Measurements from ENCODE around the gene PLCH1. TPM values are rescaled to one million over a fixed set of nuclear protein-coding genes. Genes with fewer than 3 reads are reported as not detected.

PLCH1 gene
- total RNA-seq, 2 donors from 2014 or later = 0.17 to 0.24 TPM

DNA sequence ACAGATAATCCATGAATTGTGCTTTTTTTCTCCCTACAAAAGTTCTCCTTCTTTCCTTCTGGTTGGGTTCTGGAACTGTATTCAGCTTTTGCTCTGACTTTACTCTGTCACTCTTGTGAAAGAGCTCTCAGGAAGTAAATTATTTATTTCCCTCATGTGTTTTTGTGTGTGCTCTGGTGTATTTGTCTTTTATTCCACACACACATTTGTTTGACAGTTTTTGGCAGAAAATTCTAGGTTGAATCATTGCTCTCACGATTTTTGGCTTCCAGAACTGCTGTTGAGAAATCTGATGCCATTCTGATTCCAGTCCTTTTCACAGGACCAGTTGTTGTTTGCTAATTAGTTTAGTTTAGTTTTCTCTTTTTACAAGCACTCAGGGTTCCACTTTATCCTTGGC is 172.8 kb downstream of the PLCH1 start:
- H3K9me3 Mint-ChIP-seq = no peaks in the 10 kb centered on the region
- H3K4me1 Mint-ChIP-seq (ENCODE audit: low read depth in 2 of 2) = no peaks in the 10 kb centered on the region
- ATAC-seq (no peak), DNase-seq (ENCODE audit: low spot score) (no peak)
- no peak overlapping the region for H3K27ac Mint-ChIP-seq
- no peaks in the 10 kb centered on the region for H3K36me3 Mint-ChIP-seq
- H3K4me3 Mint-ChIP-seq = no peak overlapping the region
- H3K27me3 Mint-ChIP-seq = no peaks in the 10 kb centered on the region

DNA sequence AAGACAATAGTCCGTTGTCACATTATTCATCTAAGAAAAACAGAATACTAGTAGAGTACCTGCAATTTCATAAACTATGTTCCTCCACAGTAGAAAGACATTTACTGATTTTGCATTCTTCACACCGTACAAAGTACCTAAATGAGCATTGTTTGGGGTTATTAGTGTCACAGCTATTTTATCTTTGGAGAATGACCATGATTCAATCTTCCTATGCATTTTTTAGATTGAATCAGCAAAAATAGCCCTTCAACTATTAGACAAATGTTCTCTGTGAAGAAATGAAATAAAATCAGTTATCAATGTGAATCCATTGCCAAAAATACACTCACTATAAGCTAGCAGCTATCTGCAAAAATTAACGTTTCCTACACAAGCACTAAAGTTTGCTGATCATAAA is 176.6 kb downstream of the PLCH1 start:
- Mint-ChIP-seq H3K4me3 (no peak overlapping the region), H3K36me3 (no peaks in the 10 kb centered on the region), H3K27ac (no peak overlapping the region), H3K27me3 (no peaks in the 10 kb centered on the region), H3K4me1 (ENCODE audit: low read depth in 2 of 2) (no peaks in the 10 kb centered on the region), H3K9me3 (no peaks in the 10 kb centered on the region)
- DNase-seq (ENCODE audit: low spot score) = no peak
- no peak for ATAC-seq

DNA sequence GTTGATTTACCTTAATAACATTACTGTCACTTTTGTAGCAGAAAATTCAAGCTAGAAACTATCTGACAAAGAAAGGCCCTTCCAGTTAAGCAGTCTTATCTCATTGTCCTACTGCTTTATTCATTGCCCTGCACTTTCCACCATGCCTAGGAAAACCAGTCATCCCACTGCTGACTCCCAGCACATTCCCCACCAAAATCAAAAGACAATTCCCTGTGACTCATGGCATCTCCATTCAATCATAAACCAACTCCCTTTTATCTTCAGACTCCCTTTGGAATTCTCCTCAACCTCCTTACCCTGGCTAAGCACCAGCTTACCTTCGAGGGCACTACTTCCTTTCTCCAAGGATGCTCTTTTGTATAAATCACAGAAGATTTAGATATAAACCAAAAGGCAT is 184.3 kb downstream of the PLCH1 start:
- Mint-ChIP-seq H3K27me3 (no peaks in the 10 kb centered on the region), H3K4me1 (ENCODE audit: low read depth in 2 of 2) (peaks cover 2% of the 10 kb centered on the region in 2 donors), H3K27ac (no peak overlapping the region), H3K36me3 (no peaks in the 10 kb centered on the region), H3K4me3 (no peak overlapping the region), H3K9me3 (no peaks in the 10 kb centered on the region)
- no peak for ATAC-seq
- no peak for DNase-seq (ENCODE audit: low spot score)

DNA sequence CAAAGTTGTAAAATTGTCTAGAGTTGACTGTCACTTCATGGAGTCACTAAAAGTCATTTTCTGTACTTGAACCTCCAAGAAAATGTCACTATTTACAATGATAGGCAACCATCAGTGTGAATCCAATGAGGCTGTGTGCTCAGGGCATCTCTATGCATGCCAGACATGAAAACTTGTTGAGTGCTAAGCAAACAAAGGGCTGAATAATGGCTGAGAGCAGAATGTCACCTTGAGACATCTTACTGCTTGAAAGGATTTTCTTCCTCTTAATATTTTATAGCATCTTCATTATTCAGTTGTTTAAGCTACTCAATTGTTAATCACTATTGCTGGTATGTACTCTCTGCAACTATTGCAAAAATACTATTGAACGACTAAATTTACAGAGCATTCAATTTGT is 184.7 kb downstream of the PLCH1 start:
- Mint-ChIP-seq H3K27me3 (no peaks in the 10 kb centered on the region), H3K36me3 (no peaks in the 10 kb centered on the region), H3K27ac (no peak overlapping the region), H3K4me1 (ENCODE audit: low read depth in 2 of 2) (peaks cover 6 to 7% of the 10 kb centered on the region in 2 donors), H3K4me3 (no peak overlapping the region), H3K9me3 (no peaks in the 10 kb centered on the region)
- ATAC-seq (no peak), DNase-seq (ENCODE audit: low spot score) (no peak)

DNA sequence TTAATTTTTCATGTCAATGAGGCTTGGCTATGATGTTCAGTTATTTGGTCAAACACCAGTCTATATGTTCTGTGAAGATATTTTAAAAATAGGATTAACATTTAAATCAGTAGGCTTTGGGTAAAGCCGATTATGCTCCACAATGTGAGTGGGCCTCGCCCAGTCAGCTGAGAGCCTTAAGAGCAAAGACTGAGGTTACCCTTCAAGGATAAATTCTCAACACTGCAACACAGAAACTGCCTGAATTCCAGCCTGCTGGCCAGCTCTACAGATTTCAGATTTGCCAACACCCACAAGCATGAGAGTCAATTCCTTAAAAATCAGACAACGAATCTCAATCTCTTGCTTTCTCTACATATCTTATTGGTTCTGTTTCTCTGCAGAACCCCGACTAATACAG is 188.3 kb downstream of the PLCH1 start:
- Mint-ChIP-seq H3K27me3 (no peaks in the 10 kb centered on the region), H3K36me3 (no peaks in the 10 kb centered on the region), H3K4me3 (no peak overlapping the region), H3K4me1 (ENCODE audit: low read depth in 2 of 2) (peaks cover 11 to 22% of the 10 kb centered on the region in 2 donors), H3K9me3 (peaks cover 4% of the 10 kb centered on the region), H3K27ac (no peak overlapping the region)
- ATAC-seq (no peak), DNase-seq (ENCODE audit: low spot score) (no peak)

DNA sequence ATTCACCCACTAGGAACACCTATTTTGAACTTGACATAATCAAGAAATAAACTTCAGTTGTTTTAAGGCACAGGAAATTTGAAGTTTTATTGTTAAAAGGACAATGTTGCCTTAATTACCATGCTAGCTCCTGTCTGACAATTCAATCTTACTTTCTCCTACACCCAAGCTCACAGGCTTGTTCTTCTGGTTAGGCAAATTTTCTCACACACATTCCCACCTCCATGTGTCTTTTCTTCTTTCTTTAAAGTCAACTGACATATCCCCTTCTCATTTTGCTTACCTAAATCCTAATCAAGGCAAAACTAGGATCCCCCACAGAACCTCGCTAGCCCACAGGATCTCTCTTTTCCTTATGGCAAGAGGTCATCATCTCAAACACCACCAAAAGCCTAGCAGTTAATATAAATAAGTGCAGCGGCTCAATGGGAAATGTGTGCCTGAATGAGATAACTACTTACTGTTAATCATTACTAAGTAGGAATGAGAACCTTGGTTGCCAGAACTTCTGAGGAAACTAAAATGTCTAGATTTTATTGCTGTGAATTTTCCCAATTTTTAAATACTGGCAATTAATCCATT is 189.3 kb downstream of the PLCH1 start:
- no peaks in the 10 kb centered on the region for H3K27me3 Mint-ChIP-seq
- ATAC-seq (no peak), DNase-seq (ENCODE audit: low spot score) (no peak)
- H3K9me3 Mint-ChIP-seq = peaks cover 4% of the 10 kb centered on the region
- H3K27ac Mint-ChIP-seq = peak overlapping the region in 1 of 2 donors; percentile 63
- no peaks in the 10 kb centered on the region for H3K36me3 Mint-ChIP-seq
- H3K4me3 Mint-ChIP-seq = no peak overlapping the region
- peaks cover 11 to 22% of the 10 kb centered on the region in 2 donors for H3K4me1 Mint-ChIP-seq (ENCODE audit: low read depth in 2 of 2)

DNA sequence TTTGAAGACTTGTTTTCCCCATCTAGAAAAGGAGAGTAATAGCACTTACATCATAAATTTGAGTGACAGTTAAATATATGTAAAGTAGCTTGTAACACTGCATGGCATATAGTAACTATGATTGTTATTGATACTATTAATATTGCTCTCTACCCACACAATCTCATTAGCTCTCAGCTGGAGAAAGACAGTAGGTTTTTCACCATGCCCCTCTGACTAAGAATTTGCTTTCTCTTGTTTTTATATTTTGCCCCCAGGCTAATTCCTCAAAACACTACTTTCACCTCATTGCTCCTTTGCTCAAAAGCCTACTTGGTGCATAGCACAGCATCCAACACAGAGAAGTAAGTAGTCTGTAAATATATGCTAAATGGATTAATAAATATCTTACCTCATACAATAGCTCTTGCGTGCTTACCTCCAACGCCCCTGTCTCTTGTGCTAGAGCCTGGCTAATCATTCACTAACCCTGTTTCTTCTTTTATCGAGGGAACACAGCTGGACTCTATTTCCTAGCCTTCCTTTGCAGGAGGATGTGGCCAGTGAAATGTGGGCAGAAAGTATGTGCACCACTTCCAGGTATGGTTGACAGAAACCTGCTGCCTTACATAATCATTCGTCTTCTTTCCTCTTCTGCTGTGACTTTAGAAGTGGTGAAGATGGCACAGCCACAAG is 190.0 kb downstream of the PLCH1 start:
- H3K9me3 Mint-ChIP-seq = peaks cover 4% of the 10 kb centered on the region
- DNase-seq (ENCODE audit: low spot score) (no peak), ATAC-seq (peak in 1 of 2 donors; percentile 36)
- peak overlapping the region in 1 of 2 donors; percentile 63 for H3K27ac Mint-ChIP-seq
- no peaks in the 10 kb centered on the region for H3K36me3 Mint-ChIP-seq
- peaks cover 11 to 22% of the 10 kb centered on the region in 2 donors for H3K4me1 Mint-ChIP-seq (ENCODE audit: low read depth in 2 of 2)
- peak overlapping the region; percentile 47 for H3K4me3 Mint-ChIP-seq
- no peaks in the 10 kb centered on the region for H3K27me3 Mint-ChIP-seq

DNA sequence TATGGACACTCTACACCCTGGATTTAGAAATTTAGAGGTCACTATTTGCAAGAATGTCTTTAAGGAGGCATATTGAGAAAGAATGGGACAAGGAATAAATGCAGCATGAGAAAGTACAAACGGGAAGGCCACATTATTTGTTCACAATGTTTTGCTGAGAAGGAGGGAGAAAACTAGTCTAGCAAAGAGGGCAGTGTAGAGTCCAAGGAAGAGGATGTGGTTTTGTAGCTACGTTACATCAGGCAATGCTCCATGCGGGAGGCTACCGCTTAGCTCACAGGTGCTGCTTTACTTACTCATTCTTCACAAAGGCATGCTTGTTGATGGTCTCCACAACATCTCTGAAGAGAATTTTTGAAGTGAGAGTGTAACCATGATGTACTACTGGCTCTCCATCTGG is 191.1 kb downstream of the PLCH1 start:
- ATAC-seq (peak; percentile 72 to 73), DNase-seq (ENCODE audit: low spot score) (no peak)
- Mint-ChIP-seq H3K27ac (peak overlapping the region in 1 of 2 donors; percentile 24), H3K27me3 (no peaks in the 10 kb centered on the region), H3K9me3 (peaks cover 4% of the 10 kb centered on the region), H3K36me3 (no peaks in the 10 kb centered on the region), H3K4me1 (ENCODE audit: low read depth in 2 of 2) (peaks cover 11 to 22% of the 10 kb centered on the region in 2 donors), H3K4me3 (no peak overlapping the region)

DNA sequence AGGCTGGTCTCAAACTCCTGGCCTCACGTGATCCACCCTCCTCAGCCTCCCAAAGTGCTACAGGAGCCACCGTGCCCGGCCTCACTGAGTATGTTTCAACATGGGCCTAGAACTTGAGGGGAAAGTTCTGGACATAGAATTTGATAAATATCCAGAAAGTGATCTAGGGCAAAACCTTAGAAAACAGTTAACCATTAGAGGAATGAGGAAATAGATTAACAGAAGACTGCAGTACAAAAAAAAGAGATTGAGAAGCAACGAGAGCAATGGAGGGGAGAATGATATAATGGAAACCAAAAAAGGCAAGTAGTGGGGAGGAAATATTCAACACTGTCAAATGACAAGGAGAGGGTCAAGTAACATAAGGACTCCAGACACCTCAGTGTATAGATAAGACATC is 191.5 kb downstream of the PLCH1 start:
- no peak overlapping the region for H3K4me3 Mint-ChIP-seq
- no peaks in the 10 kb centered on the region for H3K36me3 Mint-ChIP-seq
- no peaks in the 10 kb centered on the region for H3K27me3 Mint-ChIP-seq
- no peak for DNase-seq (ENCODE audit: low spot score)
- no peak for ATAC-seq
- H3K27ac Mint-ChIP-seq = peak overlapping the region in 1 of 2 donors; percentile 24
- peaks cover 4% of the 10 kb centered on the region for H3K9me3 Mint-ChIP-seq
- H3K4me1 Mint-ChIP-seq (ENCODE audit: low read depth in 2 of 2) = peaks cover 11 to 22% of the 10 kb centered on the region in 2 donors

DNA sequence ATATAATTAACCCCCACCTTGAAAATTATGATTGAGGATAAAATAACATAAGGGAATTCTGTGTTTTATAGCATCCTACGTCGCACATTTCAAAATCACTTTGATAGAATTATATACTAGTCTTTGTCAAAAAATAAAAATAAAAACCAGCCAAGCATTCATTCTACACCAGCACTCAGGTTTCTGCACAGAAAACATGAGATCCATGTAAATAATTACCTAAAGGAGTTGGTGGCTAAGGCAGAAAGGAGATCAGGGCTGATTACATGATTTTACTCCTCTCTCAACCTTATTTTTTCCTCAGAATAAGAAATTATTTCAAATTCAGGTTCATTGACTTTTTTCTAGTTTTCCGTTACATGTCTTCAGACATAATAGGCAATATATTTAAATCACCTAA is 194.5 kb downstream of the PLCH1 start:
- Mint-ChIP-seq H3K4me1 (ENCODE audit: low read depth in 2 of 2) (peaks cover 7 to 18% of the 10 kb centered on the region in 2 donors), H3K36me3 (no peaks in the 10 kb centered on the region), H3K27me3 (no peaks in the 10 kb centered on the region), H3K9me3 (peaks cover 4% of the 10 kb centered on the region), H3K4me3 (no peak overlapping the region), H3K27ac (no peak overlapping the region)
- ATAC-seq (no peak), DNase-seq (ENCODE audit: low spot score) (no peak)

DNA sequence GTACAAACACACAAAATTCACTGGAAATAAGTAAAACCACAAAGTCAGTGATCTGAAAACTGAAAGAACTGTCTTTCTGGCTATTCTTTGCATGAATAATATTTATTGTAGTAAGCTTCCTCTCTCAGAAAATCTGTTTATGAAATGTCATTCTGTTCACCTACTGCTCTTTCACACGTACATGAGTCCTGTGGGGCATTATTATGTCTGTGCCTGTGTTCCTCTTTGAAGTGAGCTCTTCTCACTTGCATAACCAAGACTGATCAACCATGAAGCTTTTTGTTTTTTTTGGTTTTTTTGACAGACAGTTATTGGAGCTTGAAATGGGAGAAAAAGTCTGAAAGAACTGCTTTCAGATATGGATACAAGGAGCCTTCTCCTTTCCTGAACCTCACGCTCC is 195.8 kb downstream of the PLCH1 start:
- ATAC-seq (no peak), DNase-seq (ENCODE audit: low spot score) (no peak)
- H3K27ac Mint-ChIP-seq = no peak overlapping the region
- peaks cover 4% of the 10 kb centered on the region for H3K9me3 Mint-ChIP-seq
- H3K27me3 Mint-ChIP-seq = no peaks in the 10 kb centered on the region
- H3K36me3 Mint-ChIP-seq = no peaks in the 10 kb centered on the region
- H3K4me1 Mint-ChIP-seq (ENCODE audit: low read depth in 2 of 2) = peaks cover 0 to 9% of the 10 kb centered on the region in 2 donors
- H3K4me3 Mint-ChIP-seq = no peak overlapping the region

DNA sequence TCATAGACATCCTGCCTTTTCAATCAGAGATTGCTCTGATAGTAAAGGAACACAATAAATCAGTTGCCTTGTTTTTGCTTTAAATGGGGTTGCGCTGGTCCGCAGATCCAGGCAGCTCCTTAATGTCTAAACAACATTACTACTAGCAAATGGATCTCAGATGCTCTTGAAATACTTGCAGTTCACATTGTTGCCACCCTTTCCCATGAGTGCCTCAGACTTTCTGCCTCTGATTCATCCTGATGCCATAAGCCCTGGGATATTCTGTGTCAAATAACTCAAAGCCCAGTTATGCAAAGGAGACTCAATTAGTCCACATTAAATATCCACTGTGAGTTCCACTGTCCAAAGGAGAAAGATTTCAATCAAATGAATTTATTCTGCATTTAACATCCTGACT is 196.7 kb downstream of the PLCH1 start:
- Mint-ChIP-seq H3K4me1 (ENCODE audit: low read depth in 2 of 2) (peaks cover 0 to under 1% of the 10 kb centered on the region in 2 donors), H3K9me3 (peaks cover 5% of the 10 kb centered on the region), H3K36me3 (peaks cover 2% of the 10 kb centered on the region), H3K27me3 (no peaks in the 10 kb centered on the region), H3K27ac (no peak overlapping the region), H3K4me3 (no peak overlapping the region)
- DNase-seq (ENCODE audit: low spot score) (no peak), ATAC-seq (no peak)

DNA sequence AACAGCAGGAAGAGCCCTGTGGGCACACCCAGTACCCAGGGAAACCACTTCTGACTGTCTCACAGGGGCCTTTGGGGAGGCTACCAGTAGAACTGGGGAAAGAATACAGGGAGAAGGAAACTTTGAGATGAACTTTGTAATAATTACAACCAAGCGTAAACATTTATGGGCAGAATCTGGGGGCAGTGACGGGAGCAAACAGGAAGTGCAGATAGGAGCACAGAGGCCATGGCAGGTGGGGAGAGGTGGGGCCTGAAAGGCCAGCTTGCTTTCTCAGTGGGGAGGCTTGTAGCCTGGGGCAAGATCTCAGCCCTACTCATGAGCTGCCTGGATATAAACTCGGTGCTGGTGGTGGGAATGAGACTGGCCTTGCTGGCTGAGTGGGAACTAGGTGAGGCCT is 209.8 kb downstream of the PLCH1 start:
- Mint-ChIP-seq H3K27me3 (no peaks in the 10 kb centered on the region), H3K4me1 (ENCODE audit: low read depth in 2 of 2) (no peaks in the 10 kb centered on the region), H3K36me3 (peaks cover 4% of the 10 kb centered on the region), H3K4me3 (no peak overlapping the region), H3K27ac (no peak overlapping the region), H3K9me3 (peaks cover 30% of the 10 kb centered on the region)
- no peak for ATAC-seq
- DNase-seq (ENCODE audit: low spot score) = no peak

DNA sequence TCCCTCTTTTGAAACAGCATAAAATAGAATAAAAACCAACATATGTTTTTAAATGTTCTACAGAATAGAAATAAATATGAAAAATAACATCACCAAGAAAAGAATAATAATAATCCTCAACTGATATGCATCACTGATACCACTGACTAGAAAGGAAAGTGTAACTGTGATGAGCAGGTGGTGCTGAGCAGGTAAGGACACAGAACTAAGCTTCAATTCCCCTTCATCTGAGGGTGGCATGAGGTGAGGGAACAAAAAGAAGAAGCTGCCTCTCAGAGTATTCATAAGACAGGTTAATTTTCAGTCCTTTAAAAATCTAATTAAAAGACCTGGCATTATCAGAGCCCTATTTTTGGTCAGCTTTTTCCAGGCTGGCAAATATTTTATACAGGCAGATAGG is 216.3 kb downstream of the PLCH1 start:
- H3K27me3 Mint-ChIP-seq = no peaks in the 10 kb centered on the region
- H3K4me3 Mint-ChIP-seq = no peak overlapping the region
- no peak for DNase-seq (ENCODE audit: low spot score)
- no peak for ATAC-seq
- peaks cover 7% of the 10 kb centered on the region for H3K9me3 Mint-ChIP-seq
- H3K27ac Mint-ChIP-seq = no peak overlapping the region
- H3K36me3 Mint-ChIP-seq = no peaks in the 10 kb centered on the region
- H3K4me1 Mint-ChIP-seq (ENCODE audit: low read depth in 2 of 2) = no peaks in the 10 kb centered on the region
